HG02840 (cell line): ENCODE measurements around the gene UNC5C.

Experiments used
- ATAC-seq: cut with Tn5 transposase; IDR thresholded peaks from one replicate; pipeline ENCODE4 v1.9.1; 2021; ENCODE audit warnings: mild to moderate bottlenecking, moderate library complexity, moderate number of reproducible peaks; ENCODE audit not compliant: unreplicated experiment, low FRiP score

Gene UNC5C

GRCh38 chr4:95546866-95547714, 1.7 kb downstream of the UNC5C start:
- ATAC-seq, result no peak

- no peak for ATAC-seq
These were observed 2.6 kb downstream of the UNC5C start for GRCh38 chr4:95546221-95546620.

- no peak for ATAC-seq
These were observed 3.2 kb downstream of the UNC5C start for GRCh38 chr4:95545546-95545945.

GRCh38 chr4:95544113-95545103, 4.4 kb downstream of the UNC5C start:
- ATAC-seq, result no peak

- ATAC-seq, result no peak
These were observed 6.7 kb downstream of the UNC5C start for GRCh38 chr4:95541889-95542607.

GRCh38 chr4:95541094-95541493, 7.7 kb downstream of the UNC5C start:
- ATAC-seq, result no peak

GRCh38 chr4:95540227-95540626, 8.5 kb downstream of the UNC5C start:
- ATAC-seq, result no peak

- ATAC-seq, result no peak
These were observed 9.7 kb downstream of the UNC5C start for GRCh38 chr4:95539106-95539505.

- no peak for ATAC-seq
These were observed 10.8 kb downstream of the UNC5C start for GRCh38 chr4:95537863-95538488.

- no peak for ATAC-seq
These were observed 11.6 kb downstream of the UNC5C start for GRCh38 chr4:95537191-95537590.

GRCh38 chr4:95536650-95537049, 12.1 kb downstream of the UNC5C start:
- ATAC-seq, result no peak

- ATAC-seq, result no peak
These were observed 13.6 kb downstream of the UNC5C start for GRCh38 chr4:95535180-95535579.

- no peak for ATAC-seq
These were observed 14.7 kb downstream of the UNC5C start for GRCh38 chr4:95534032-95534431.

- ATAC-seq, result no peak
These were observed 15.5 kb downstream of the UNC5C start for GRCh38 chr4:95533254-95533653.

- ATAC-seq, result no peak
These were observed 16.5 kb downstream of the UNC5C start for GRCh38 chr4:95532305-95532704.

GRCh38 chr4:95531141-95531540, 17.6 kb downstream of the UNC5C start:
- ATAC-seq, result no peak

GRCh38 chr4:95529946-95530345, 18.8 kb downstream of the UNC5C start:
- no peak for ATAC-seq

- ATAC-seq, result no peak
These were observed 20.3 kb downstream of the UNC5C start for GRCh38 chr4:95528388-95528948.

- ATAC-seq, result no peak
These were observed 22.7 kb downstream of the UNC5C start for GRCh38 chr4:95526075-95526474.

GRCh38 chr4:95524729-95525128, 24.0 kb downstream of the UNC5C start:
- ATAC-seq, result no peak
